Measurements from ENCODE around the gene DNM1. TPM values are rescaled to one million over a fixed set of nuclear protein-coding genes. Genes with fewer than 3 reads are reported as not detected.
A peak's percentile ranks its signal among the peaks of the same experiment; 100 is the strongest.
"Not testable (repeated sequence)": the region's sequence is repeated elsewhere in the genome, so short reads cannot be mapped to it uniquely, and the experiment has no call there.

The DNM1 gene
- total and polyA plus RNA-seq, 7 donors, result 1.1 to 5.4 (median 2.1) TPM

GRCh38 chr9:128276008-128276573 lies 72.9 kb downstream of the DNM1 start, which contains the start of gene SWI5:
TSS of gene SWI5 (plus strand) at chr9:128276276.
- Histone ChIP-seq H3K27ac (peak within 1 kb of the TSS; percentile 86), H3K27me3 (ENCODE audit: insufficient read depth in 3 of 3, low read length in 2 of 3) (no peaks in the 10 kb centered on the region), H3K9me3 (no peaks in the 10 kb centered on the region), H3K36me3 (ENCODE audit: insufficient read depth in 1 of 2, low read depth in 1 of 2) (peaks cover 7 to 34% of the 10 kb centered on the region in 2 donors), H3K4me1 (peaks cover 19% of the 10 kb centered on the region), H3K4me3 (peak within 1 kb of the TSS; percentile 97)
- ATAC-seq (peak; percentile 97 to 99 (median 98)), DNase-seq (peak; percentile 100)
- no peak for TF ChIP-seq CTCF (IDR thresholded peaks at IDR 0.05)
- WGBS, 3 donors, result 0 to 1% (median 0%) methylated on average over 33 to 38 of the region's 38 CpGs
- intact Hi-C loops (cut with DNase I), result loop anchor here in 1 of 2 donors (5.0 kb wide), 1 partner anchor 84 kb away; the partner anchor contains the start of gene CIZ1

- Histone ChIP-seq H3K36me3 (ENCODE audit: insufficient read depth in 1 of 2, low read depth in 1 of 2) (peaks cover 3 to 28% of the 10 kb centered on the region in 2 donors), H3K27ac (peak overlapping the region; percentile 84), H3K9me3 (no peaks in the 10 kb centered on the region), H3K4me1 (peaks cover 19% of the 10 kb centered on the region), H3K4me3 (peak overlapping the region; percentile 97), H3K27me3 (ENCODE audit: insufficient read depth in 3 of 3, low read length in 2 of 3) (no peaks in the 10 kb centered on the region)
- WGBS, 3 donors, result 5 to 8% (median 7%) methylated on average over 23 of the region's 23 CpGs
- peak; percentile 5 to 28 (median 8) for ATAC-seq
- peak; percentile 35 to 62 for DNase-seq
- intact Hi-C loops (cut with DNase I), result loop anchor here in 1 of 2 donors (5.0 kb wide), 1 partner anchor 84 kb away; the partner anchor contains the start of gene CIZ1
- TF ChIP-seq CTCF (IDR thresholded peaks at IDR 0.05), result no peak
Measured at GRCh38 chr9:128276574-128277270, 73.5 kb downstream of the DNM1 start.

- intact Hi-C loops (cut with DNase I), result loop anchor here in 1 of 2 donors (5.0 kb wide), 1 partner anchor 87 kb away; the partner anchor contains the start of gene CIZ1
- not testable (repeated sequence) for ATAC-seq; H3K27me3 ChIP-seq (ENCODE audit: insufficient read depth in 3 of 3, low read length in 2 of 3); H3K36me3 ChIP-seq (ENCODE audit: insufficient read depth in 1 of 2, low read depth in 1 of 2); H3K9me3 ChIP-seq; DNase-seq; H3K4me3 ChIP-seq; H3K27ac ChIP-seq
- WGBS, 3 donors, result 65 to 71% (median 69%) methylated on average over 22 of the region's 22 CpGs
- H3K4me1 ChIP-seq, result peaks cover 18% of the 10 kb centered on the region
Measured at GRCh38 chr9:128279088-128280073, 76.2 kb downstream of the DNM1 start.

- no peak overlapping the region for H3K4me3 ChIP-seq
- no peak for TF ChIP-seq CTCF (IDR thresholded peaks at IDR 0.05)
- H3K36me3 ChIP-seq (ENCODE audit: insufficient read depth in 1 of 2, low read depth in 1 of 2), result peaks cover 0 to 9% of the 10 kb centered on the region in 2 donors
- ATAC-seq (no peak), DNase-seq (no peak)
- intact Hi-C loops (cut with DNase I), result no loop called here
- H3K27ac ChIP-seq, result no peak overlapping the region
- no peaks in the 10 kb centered on the region for H3K27me3 ChIP-seq (ENCODE audit: insufficient read depth in 3 of 3, low read length in 2 of 3)
- WGBS, 3 donors, result 87 to 94% (median 92%) methylated on average over 4 to 5 of the region's 5 CpGs
- H3K9me3 ChIP-seq, result no peaks in the 10 kb centered on the region
- peaks cover 12% of the 10 kb centered on the region for H3K4me1 ChIP-seq
Measured at GRCh38 chr9:128280084-128280622, 77.0 kb downstream of the DNM1 start.
